IPS DF 6.9 (cell line): ENCODE data around the gene NANOS1.

Source experiments
- DNase-seq: peaks from one replicate; pipeline ENCODE4 v3.0.0-alpha.2; 2013; ENCODE audit warnings: low read depth, low spot score
- H3K27ac ChIP-seq: one replicate; pipeline ENCODE4 v1.5.1; 2013; ENCODE audit warnings: low read length, control low read depth
- H3K27me3 ChIP-seq: 2 replicates; pipeline ENCODE4 v1.6.1; 2013; ENCODE audit warnings: mild to moderate bottlenecking, low read length; ENCODE audit not compliant: control insufficient read depth, insufficient read depth
- H3K36me3 ChIP-seq: 2 replicates; pipeline ENCODE4 v1.6.1; 2013; ENCODE audit warnings: low read length; ENCODE audit not compliant: control insufficient read depth, insufficient read depth
- H3K4me1 ChIP-seq: 2 replicates; pipeline ENCODE4 v1.6.1; 2013; ENCODE audit warnings: low read length; ENCODE audit not compliant: control insufficient read depth, insufficient read depth
- H3K4me3 ChIP-seq: 2 replicates; pipeline ENCODE4 v1.5.1; 2013; ENCODE audit warnings: mild to moderate bottlenecking, low read length
- H3K9me3 ChIP-seq: 2 replicates; pipeline ENCODE4 v1.6.1; 2013; ENCODE audit warnings: low read length, inconsistent platforms; ENCODE audit not compliant: control insufficient read depth, insufficient read depth
- WGBS: extraction: QIAGEN DNeasy Blood & Tissue Kit; methylation state at CpG from one replicate; pipeline ENCODE4 v1.1.7; 2013; ENCODE audit warnings: mixed read lengths, missing lambda C conversion rate; ENCODE audit not compliant: insufficient read length, insufficient coverage; 5-methylcytosine and 5-hydroxymethylcytosine counted together

The NANOS1 gene

GRCh38 chr10:119058010-119058409 lies 28.5 kb downstream of the NANOS1 start:
- DNase-seq: no peak
- no peaks in the 10 kb centered on the region for H3K27me3 ChIP-seq
- H3K36me3 ChIP-seq: peaks cover 30% of the 10 kb centered on the region
- H3K4me1 ChIP-seq: no peaks in the 10 kb centered on the region
- no CpG with 5 or more reads among the region's 11 CpGs for WGBS
- H3K4me3 ChIP-seq: no peak overlapping the region
- H3K27ac ChIP-seq: no peak overlapping the region
- H3K9me3 ChIP-seq: no peaks in the 10 kb centered on the region

DNA sequence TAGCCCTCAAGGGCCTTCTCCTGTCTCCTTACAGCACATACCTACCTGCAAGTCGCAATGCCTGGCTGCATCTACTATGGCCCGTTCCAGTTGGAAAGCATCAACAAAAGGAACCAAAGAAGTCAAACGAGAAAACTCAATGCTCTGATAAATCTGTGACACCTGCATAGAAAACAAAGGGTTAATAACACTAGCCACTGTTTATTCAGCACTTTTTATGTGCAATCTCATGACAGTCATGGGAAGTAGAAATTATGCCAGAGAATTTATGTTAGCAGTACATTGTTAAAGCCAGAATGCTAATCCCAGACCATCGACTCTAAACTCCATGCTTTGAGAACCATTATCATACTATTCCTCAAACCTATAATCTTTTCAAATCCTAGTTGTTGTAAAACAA lies 30.0 kb downstream of the NANOS1 start:
- no peak overlapping the region for H3K4me3 ChIP-seq
- peaks cover 32% of the 10 kb centered on the region for H3K36me3 ChIP-seq
- no peak overlapping the region for H3K27ac ChIP-seq
- H3K27me3 ChIP-seq: no peaks in the 10 kb centered on the region
- no peaks in the 10 kb centered on the region for H3K4me1 ChIP-seq
- 100% methylated on average over 1 of the region's 4 CpGs for WGBS
- DNase-seq: no peak
- no peaks in the 10 kb centered on the region for H3K9me3 ChIP-seq

- Histone ChIP-seq H3K36me3 (peaks cover 34% of the 10 kb centered on the region; the same call in 1 of the 2 replicates), H3K27ac (no peak overlapping the region), H3K27me3 (no peaks in the 10 kb centered on the region), H3K4me3 (no peak overlapping the region), H3K4me1 (no peaks in the 10 kb centered on the region), H3K9me3 (no peaks in the 10 kb centered on the region)
- DNase-seq: no peak
- no CpG with 5 or more reads among the region's 1 CpG for WGBS
Observed at GRCh38 chr10:119060107-119060506, 30.6 kb downstream of the NANOS1 start.

- no peak overlapping the region for H3K27ac ChIP-seq
- DNase-seq: no peak
- WGBS: no CpG with 5 or more reads among the region's 1 CpG
- no peaks in the 10 kb centered on the region for H3K9me3 ChIP-seq
- no peaks in the 10 kb centered on the region for H3K27me3 ChIP-seq
- H3K4me3 ChIP-seq: no peak overlapping the region
- H3K36me3 ChIP-seq: peaks cover 38% of the 10 kb centered on the region; the same call in 1 of the 2 replicates
- H3K4me1 ChIP-seq: no peaks in the 10 kb centered on the region
Observed at GRCh38 chr10:119061352-119061751, 31.8 kb downstream of the NANOS1 start.

DNA sequence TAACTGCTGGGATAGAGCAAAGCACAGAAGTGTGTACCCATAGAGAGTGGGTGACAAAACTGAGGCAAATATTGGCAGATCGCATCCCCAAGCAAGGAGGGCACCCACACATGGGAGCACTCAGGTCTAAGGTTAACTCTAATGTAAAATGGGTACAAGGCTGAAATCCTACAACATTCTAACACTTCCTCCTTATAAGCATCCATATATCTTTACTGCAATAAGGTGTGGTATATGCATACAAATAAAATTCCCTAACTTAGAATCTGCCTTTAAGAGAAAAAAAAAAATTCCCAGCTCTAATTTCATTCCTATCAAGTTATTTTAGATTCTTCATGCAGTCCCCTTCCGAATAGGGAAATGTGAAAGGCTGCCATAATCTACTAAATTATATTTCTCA lies 32.4 kb downstream of the NANOS1 start:
- Histone ChIP-seq H3K27ac (no peak overlapping the region), H3K36me3 (peaks cover 40% of the 10 kb centered on the region), H3K4me3 (no peak overlapping the region), H3K4me1 (no peaks in the 10 kb centered on the region), H3K27me3 (no peaks in the 10 kb centered on the region), H3K9me3 (no peaks in the 10 kb centered on the region)
- DNase-seq: no peak
- no CpG with 5 or more reads among the region's 2 CpGs for WGBS

DNA sequence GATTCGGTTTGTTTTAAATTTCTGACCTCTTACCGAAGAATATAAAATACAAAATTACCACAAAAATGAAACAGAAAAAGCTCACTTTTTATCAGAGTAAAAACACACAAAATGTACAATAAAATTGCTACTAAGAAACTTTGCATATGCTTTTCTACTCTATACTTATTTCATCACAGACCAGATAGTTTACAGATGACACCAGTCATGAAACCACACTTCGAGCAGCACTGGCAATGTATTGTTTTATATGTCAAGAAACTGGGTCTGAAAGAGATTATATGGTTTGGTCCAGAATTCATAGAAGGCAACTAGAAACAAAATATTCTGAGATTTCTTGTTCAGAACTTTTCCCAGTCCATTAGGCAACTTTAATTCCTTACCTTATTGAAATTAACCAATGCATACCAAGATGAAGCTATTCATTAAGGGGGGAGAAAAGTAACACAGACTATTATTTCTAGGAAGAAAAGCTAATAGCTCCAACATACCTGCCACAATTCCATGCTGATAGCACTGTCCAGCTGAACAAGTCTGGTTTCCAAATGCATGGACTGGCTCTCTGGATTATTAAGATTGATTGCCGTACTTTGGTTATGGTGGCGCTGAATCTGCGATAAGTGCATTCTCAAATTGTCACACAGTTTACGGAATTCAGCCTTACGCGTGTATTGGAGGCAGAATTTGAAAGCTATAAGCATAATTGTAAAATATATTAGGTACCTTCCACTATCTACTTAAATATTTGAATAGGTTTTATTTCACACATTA lies 41.1 kb downstream of the NANOS1 start:
- Histone ChIP-seq H3K27me3 (no peaks in the 10 kb centered on the region), H3K4me1 (no peaks in the 10 kb centered on the region), H3K9me3 (no peaks in the 10 kb centered on the region), H3K27ac (no peak overlapping the region), H3K4me3 (no peak overlapping the region), H3K36me3 (peaks cover 17% of the 10 kb centered on the region)
- no peak for DNase-seq
- no CpG with 5 or more reads among the region's 9 CpGs for WGBS

GRCh38 chr10:119073584-119073983 lies 44.1 kb downstream of the NANOS1 start:
- H3K9me3 ChIP-seq: no peaks in the 10 kb centered on the region
- no peak for DNase-seq
- no peak overlapping the region for H3K27ac ChIP-seq
- H3K4me3 ChIP-seq: no peak overlapping the region
- peaks cover 7% of the 10 kb centered on the region; the same call in 1 of the 2 replicates for H3K36me3 ChIP-seq
- no peaks in the 10 kb centered on the region for H3K4me1 ChIP-seq
- H3K27me3 ChIP-seq: no peaks in the 10 kb centered on the region
- no CpG with 5 or more reads among the region's 6 CpGs for WGBS

DNA sequence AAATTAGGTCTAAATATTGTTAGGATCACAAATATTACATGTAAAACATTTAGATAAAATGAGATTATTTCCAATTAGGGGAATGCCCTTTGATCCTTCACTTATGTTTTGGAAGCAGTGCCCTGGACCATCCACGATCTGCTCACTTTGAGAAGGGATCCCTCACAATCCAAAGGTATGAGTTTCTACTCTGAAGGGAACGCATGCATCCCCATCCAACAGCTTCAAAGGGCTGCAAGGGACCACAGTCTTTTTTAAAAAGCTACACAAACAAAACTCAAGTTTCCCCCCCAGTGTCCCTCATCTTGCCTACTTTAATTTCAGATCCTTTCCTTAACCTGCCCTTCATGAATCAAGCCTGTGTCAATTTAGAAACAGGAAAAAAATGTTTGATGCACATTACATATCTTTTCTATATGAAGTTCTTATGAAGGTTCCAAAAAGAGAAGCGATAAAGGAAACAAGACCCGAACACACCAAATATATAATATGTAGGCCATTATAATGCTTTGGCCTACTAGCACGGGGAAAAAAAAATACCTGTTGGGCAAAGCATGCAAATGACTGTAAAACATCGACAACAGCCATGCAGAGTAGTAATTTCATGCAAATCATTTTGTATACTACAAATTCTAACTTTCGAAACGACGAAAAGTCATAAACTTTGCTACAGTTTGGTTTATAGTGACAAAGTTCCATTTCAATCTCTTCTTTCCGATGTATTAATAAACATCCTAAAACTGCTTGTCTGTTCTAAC lies 49.1 kb downstream of the NANOS1 start:
- Histone ChIP-seq H3K27me3 (no peaks in the 10 kb centered on the region), H3K4me3 (peak overlapping the region; percentile 86; the same call in 1 of the 2 replicates), H3K36me3 (no peaks in the 10 kb centered on the region), H3K4me1 (no peaks in the 10 kb centered on the region), H3K9me3 (no peaks in the 10 kb centered on the region), H3K27ac (no peak overlapping the region)
- no peak for DNase-seq
- WGBS: no CpG with 5 or more reads among the region's 10 CpGs

DNA sequence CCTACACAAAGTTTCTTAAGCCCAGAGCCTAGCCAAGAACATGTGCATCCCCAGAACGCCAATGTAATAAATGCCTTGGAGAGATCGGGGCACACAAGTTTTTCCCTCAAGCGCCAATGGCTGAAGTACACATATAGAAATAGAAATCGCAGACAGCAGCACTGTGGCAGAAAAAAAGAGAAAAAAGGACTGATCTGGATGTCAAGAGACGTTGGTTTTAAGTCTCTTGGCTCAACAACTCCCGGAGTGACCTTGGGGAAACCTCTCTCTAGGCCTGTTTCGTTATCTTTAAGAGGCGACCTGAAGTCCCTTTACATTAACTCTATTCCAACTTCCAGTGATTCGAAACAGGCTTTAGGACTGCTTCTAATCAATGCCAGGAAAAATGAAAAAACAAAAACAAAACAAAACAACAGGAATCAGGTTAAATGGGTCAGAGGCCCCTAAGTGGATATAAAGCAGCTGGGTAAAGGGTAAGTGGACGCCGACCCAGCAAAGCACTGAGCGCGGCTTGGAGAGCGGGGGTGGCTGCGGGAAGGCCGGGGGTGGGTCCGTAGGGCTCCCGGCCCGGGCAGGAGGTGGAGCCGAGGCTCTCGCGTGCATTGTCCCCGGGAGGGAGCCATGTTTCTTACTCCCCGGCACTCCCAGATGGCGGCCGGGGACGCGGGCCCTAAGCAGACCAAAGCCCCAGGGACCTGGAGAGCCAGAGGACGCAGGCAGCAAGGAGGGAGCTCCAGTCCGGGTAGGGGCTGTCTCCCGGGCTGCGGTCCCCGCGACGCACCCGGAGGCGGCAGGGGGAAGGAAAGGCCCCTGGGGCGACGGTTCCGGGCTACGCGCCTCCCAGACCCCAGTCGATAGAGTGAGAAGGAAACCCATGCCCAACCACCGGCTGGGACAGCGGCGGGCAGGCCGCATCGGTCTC lies 50.3 kb downstream of the NANOS1 start:
- DNase-seq: no peak
- no CpG with 5 or more reads among the region's 48 CpGs for WGBS

More for the DNA sequence above, 50.3 kb downstream of the NANOS1 start:
- no peaks in the 10 kb centered on the region for H3K9me3 ChIP-seq
- H3K4me1 ChIP-seq: no peaks in the 10 kb centered on the region
- no peaks in the 10 kb centered on the region for H3K36me3 ChIP-seq
- H3K27me3 ChIP-seq: no peaks in the 10 kb centered on the region
- no peak overlapping the region for H3K27ac ChIP-seq
- peak overlapping the region; percentile 86 for H3K4me3 ChIP-seq
